ENCODE measurements around the gene KCNK5. TPM values are rescaled to one million over a fixed set of nuclear protein-coding genes. Genes with fewer than 3 reads are reported as not detected.

The KCNK5 gene
- total and polyA plus RNA-seq, 2 of the 8 experiments (the other 6 are each of a cell fraction or from before 2014, with no cell fraction given) = 20.9 to 44.3 TPM

GRCh38 chr6:39188098-39188450, 41.2 kb downstream of the KCNK5 start (continued):
- TF ChIP-seq SIN3A (conservative IDR thresholded peaks at IDR 0.05 in 1 of 2, IDR thresholded peaks at IDR 0.05 in 1 of 2; ENCODE audit: low read depth in 1 of 2, low read length in 2 of 2) (no peak), MAX (IDR thresholded peaks at IDR 0.05) (no peak), SRF (IDR thresholded peaks at IDR 0.05; ENCODE audit: low read depth, low read length) (no peak)
